HepG2 (cell line): ENCODE results near the gene IQCK. TPM values are rescaled to one million over a fixed set of nuclear protein-coding genes. Genes with fewer than 3 reads are reported as not detected.

Source experiments
- ATAC-seq: fragments of 200-7000 bp; cut with Tn5 transposase; 3 replicates; pipeline ENCODE4 v1.9.1; 2020; ENCODE audit warnings: mild to moderate bottlenecking, moderate library complexity
- BruUV-seq: library from RNA; stranded (reverse); fragments of 400-500 nt; replicated peaks from 2 replicates; lab custom pipeline; 2021; lab: Mats Ljungman, UMichigan
- CTCF ChIA-PET: fragments of 300-600 bp; formaldehyde crosslinking; extraction: SDS; loops from one replicate; lab custom pipeline; 2021; ENCODE audit warnings: low total read pairs, inconsistent platforms, low intra/inter-chr PET ratio; lab: Yijun Ruan, JAX
- POLR2A ChIA-PET: fragments of 350-600 bp; sonication (Branson Sonifier 250); formaldehyde crosslinking; loops from one replicate; lab custom pipeline; 2020; ENCODE audit warnings: antibody characterized with exemption, inconsistent platforms; lab: Yijun Ruan, JAX
- DNase-seq: peaks from one replicate; pipeline ENCODE4 v3.0.0-alpha.2; 2015; ENCODE audit warnings: low spot score
- FAIRE-seq: peaks from 3 replicates; lab custom pipeline; 2011; peaks lifted over from hg19 to GRCh38; lab: Jason Lieb, UNC
- H2AFZ ChIP-seq: one replicate; pipeline ENCODE4 v1.6.1; 2011; ENCODE audit warnings: low read length, inconsistent platforms
- H3K27ac ChIP-seq: fragments of 300-600 bp; 3 replicates; pipeline ENCODE4 v1.8.0; 2011; ENCODE audit warnings: mixed run types, mild to moderate bottlenecking, mixed read lengths, low read length, inconsistent platforms; ENCODE audit not compliant: insufficient read depth; ENCODE audit errors: extremely low read length
- H3K27me3 ChIP-seq, 2 experiments: fragments of 200-600 bp in 1 of 2; 2 replicates in 1 of 2; 3 replicates in 1 of 2; pipeline versions ENCODE4 v1.6.0 to v1.8.0; 2011; ENCODE audit warnings: low read length in 2 of 2, mild to moderate bottlenecking in 2 of 2, moderate library complexity in 2 of 2, inconsistent platforms in 1 of 2; ENCODE audit not compliant: insufficient read depth in 2 of 2, control insufficient read depth in 1 of 2
- H3K36me3 ChIP-seq, 2 experiments: fragments of 200-600 bp in 1 of 2; replicated peaks in 1 of 2; 2 replicates in 1 of 2; 3 replicates in 1 of 2; pipeline versions ENCODE4 v1.5.1 to v1.8.0; 2011; ENCODE audit warnings: low read length in 2 of 2, inconsistent platforms in 1 of 2; ENCODE audit not compliant: insufficient read depth in 2 of 2, control insufficient read depth in 1 of 2
- H3K4me1 ChIP-seq: 2 replicates; pipeline ENCODE4 v1.5.1; 2012; ENCODE audit warnings: low read length, inconsistent platforms; ENCODE audit not compliant: insufficient read depth
- H3K4me2 ChIP-seq: 2 replicates; pipeline ENCODE4 v1.6.0; 2011; ENCODE audit warnings: low read depth, low read length, inconsistent platforms
- H3K4me3 ChIP-seq, 3 experiments: fragments of 200-600 bp in 1 of 3; sonication (generic), shearing (Covaris generic) in 1 of 3; replicated peaks in 1 of 3; 2 replicates each; pipeline ENCODE4 v1.5.1; 2011 to 2016; ENCODE audit warnings: low read length in 3 of 3, inconsistent platforms in 2 of 3, low read depth in 2 of 3, mild to moderate bottlenecking in 2 of 3, control low read depth in 1 of 3, mixed read lengths in 1 of 3; ENCODE audit not compliant: insufficient read depth in 1 of 3
- H3K79me2 ChIP-seq: one replicate; pipeline ENCODE4 v1.6.1; 2011; ENCODE audit warnings: low read length, inconsistent platforms; ENCODE audit not compliant: insufficient read depth
- H3K9ac ChIP-seq: 2 replicates; pipeline ENCODE4 v1.6.0; 2011; ENCODE audit warnings: mild to moderate bottlenecking, low read depth, low read length, inconsistent platforms; ENCODE audit not compliant: insufficient read depth
- H3K9me3 ChIP-seq: 2 replicates; pipeline ENCODE4 v1.5.1; 2012; ENCODE audit warnings: mild to moderate bottlenecking, low read length
- H4K20me1 ChIP-seq: 2 replicates; pipeline ENCODE4 v1.6.0; 2011; ENCODE audit warnings: inconsistent platforms, mild to moderate bottlenecking, low read length, moderate library complexity; ENCODE audit not compliant: insufficient read depth
- AGO1 ChIP-seq: fragments of 200-400 bp; formaldehyde crosslinking; IDR thresholded peaks from 2 replicates; pipeline ENCODE4 v1.6.1; 2017; ENCODE audit warnings: mild to moderate bottlenecking, low read depth, low read length, moderate library complexity; ENCODE audit not compliant: poor library complexity, severe bottlenecking
- ATF7 ChIP-seq, 2 experiments: fragments of 450-650 bp in 1 of 2; sonication (generic) in 1 of 2; formaldehyde crosslinking in 1 of 2; IDR thresholded peaks; 2 replicates each; pipeline versions ENCODE4 v1.4.0 to v1.6.1; 2016 to 2020; ENCODE audit warnings: antibody characterized with exemption in 1 of 2, mild to moderate bottlenecking in 1 of 2, missing genetic modification reagents in 1 of 2
- MEIS2 ChIP-seq: sonication (generic); formaldehyde crosslinking; IDR thresholded peaks from 2 replicates; pipeline ENCODE4 v1.9.0; 2021; ENCODE audit warnings: mild to moderate bottlenecking, missing genetic modification reagents
- NR3C1 ChIP-seq: sonication (generic); formaldehyde crosslinking; IDR thresholded peaks from 2 replicates; pipeline ENCODE4 v1.4.0; 2020; ENCODE audit warnings: missing genetic modification reagents
- ZNF230 ChIP-seq: sonication (generic); formaldehyde crosslinking; IDR thresholded peaks from 2 replicates; pipeline ENCODE4 v1.4.0; 2020; ENCODE audit warnings: mild to moderate bottlenecking, missing genetic modification reagents
- ZNF710 ChIP-seq: sonication (generic); formaldehyde crosslinking; IDR thresholded peaks from 2 replicates; pipeline ENCODE4 v1.5.0; 2020; ENCODE audit warnings: mild to moderate bottlenecking, missing genetic modification reagents, borderline replicate concordance
- ZNF773 ChIP-seq: sonication (generic); formaldehyde crosslinking; IDR thresholded peaks from 2 replicates; pipeline ENCODE4 v1.4.0; 2020; ENCODE audit warnings: missing genetic modification reagents, borderline replicate concordance
- WGBS: methylation state at CpG from one replicate; pipeline ENCODE4 v1.1.6; 2017; ENCODE audit warnings: low lambda C conversion rate; 5-methylcytosine and 5-hydroxymethylcytosine counted together
- in situ Hi-C: cut with HindIII; loops from 2 replicates; pipeline ENCODE4 v1.10.0; 2017; ENCODE audit warnings: low pct_unique_long_range_greater_than_20kb; ENCODE audit not compliant: extremely low pct_ligation_motif_present
- intact Hi-C: fragments of 100-400 bp; cut with micrococcal nuclease; formaldehyde crosslinking; loops from one replicate; pipeline ENCODE4 v1.10.0; 2022; ENCODE audit not compliant: unreplicated experiment
- polyA plus RNA-seq, 8 experiments: library from polyadenylated mRNA; depleted of rRNA in 3 of 8; stranded (reverse) in 7 of 8; unstranded in 1 of 8; fragments of >200 nt; fragmentation: Illumina TruSeq in 4 of 8; extraction: Trizol in 4 of 8; gene quantifications; 2 replicates each; pipeline versions ENCODE4 v1.2.1 to v1.2.3, GENCODE V29; 2011 to 2016; ENCODE audit warnings: low read depth in 4 of 8, missing spikeins in 1 of 8, mixed read lengths in 1 of 8; ENCODE audit not compliant: insufficient read depth in 1 of 8
- total RNA-seq, 5 experiments: library from RNA; depleted of rRNA; stranded (reverse); fragments of >200 nt; fragmentation: Illumina TruSeq; extraction: Trizol; gene quantifications; 2 replicates each; pipeline ENCODE4 v1.2.3, GENCODE V29; 2016; ENCODE audit warnings: low read depth in 1 of 5
- TF ChIP-seq, protein P1 (sequence below): IDR thresholded peaks from 2 replicates; pipeline ENCODE4 v1.6.1; 2018; ENCODE audit warnings: missing genetic modification reagents, mild to moderate bottlenecking, missing compliant biosample characterization

The IQCK gene
- total and polyA plus RNA-seq, 2 of the 13 experiments (the other 11 are each of a cell fraction or from before 2014, with no cell fraction given): 5.1 to 7.3 TPM

DNA sequence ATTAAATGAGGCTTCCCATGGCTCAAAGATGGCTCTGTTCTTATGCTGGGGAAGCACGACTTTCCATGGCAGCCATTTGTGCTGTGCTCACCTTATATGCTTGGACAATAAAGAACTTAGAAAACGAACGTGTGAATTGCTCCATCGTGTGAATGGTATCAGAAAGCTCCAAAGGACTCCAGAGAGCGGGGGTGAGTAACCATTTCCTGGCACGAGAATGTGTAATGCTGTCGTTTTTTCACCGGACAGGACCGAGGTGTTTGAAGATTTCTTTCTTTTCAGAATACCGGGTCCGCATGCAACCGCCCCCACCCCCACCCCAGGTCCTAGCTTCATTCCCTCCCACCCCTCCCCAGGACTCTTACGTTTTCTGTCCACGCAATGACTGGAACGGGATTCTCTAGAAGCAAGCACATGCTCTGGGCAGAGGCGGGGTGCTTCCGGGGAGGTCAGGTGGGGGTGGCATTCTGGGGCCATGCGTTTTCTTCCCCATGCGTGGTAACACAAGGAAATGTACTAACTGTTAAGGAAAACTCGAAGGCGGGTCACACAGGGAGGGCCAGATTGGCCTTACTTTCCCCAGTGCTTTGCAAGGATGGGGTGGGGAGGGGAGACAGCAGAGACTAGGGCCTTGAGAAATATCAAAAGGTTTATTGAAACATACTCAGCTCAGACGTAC lies 140.4 kb downstream of the IQCK start (continued):
- no peak for TF ChIP-seq ZNF710 (CRISPR knock-in tag)

- POLR2A ChIA-PET: no interaction called here
- H3K36me3 ChIP-seq: no peaks in the 10 kb centered on the region
- H3K4me1 ChIP-seq: no peaks in the 10 kb centered on the region
- H3K27ac ChIP-seq: no peak overlapping the region
- no peaks in the 10 kb centered on the region for H4K20me1 ChIP-seq
- no peak overlapping the region for H3K4me2 ChIP-seq
- in situ Hi-C loops: no loop called here
- no peaks in the 10 kb centered on the region for H3K27me3 ChIP-seq
- no peak overlapping the region for H3K9ac ChIP-seq
- H3K79me2 ChIP-seq: no peaks in the 10 kb centered on the region
- H2AFZ ChIP-seq: no peak overlapping the region
- no peak overlapping the region for H3K4me3 ChIP-seq
- no peak for TF ChIP-seq ZNF773 (CRISPR knock-in tag)
- TF ChIP-seq MEIS2 (CRISPR knock-in tag): no peak
- peak; percentile 46; the same call in 1 of the 2 replicates for TF ChIP-seq ATF7 (IDR thresholded peaks at IDR 0.05)
- TF ChIP-seq ATF7 (CRISPR knock-in tag; IDR thresholded peaks at IDR 0.05): no peak
- TF ChIP-seq AGO1: no peak
- no peak for TF ChIP-seq ZNF230 (CRISPR knock-in tag)
- TF ChIP-seq NR3C1 (CRISPR knock-in tag): no peak
- TF ChIP-seq, protein P1, sequence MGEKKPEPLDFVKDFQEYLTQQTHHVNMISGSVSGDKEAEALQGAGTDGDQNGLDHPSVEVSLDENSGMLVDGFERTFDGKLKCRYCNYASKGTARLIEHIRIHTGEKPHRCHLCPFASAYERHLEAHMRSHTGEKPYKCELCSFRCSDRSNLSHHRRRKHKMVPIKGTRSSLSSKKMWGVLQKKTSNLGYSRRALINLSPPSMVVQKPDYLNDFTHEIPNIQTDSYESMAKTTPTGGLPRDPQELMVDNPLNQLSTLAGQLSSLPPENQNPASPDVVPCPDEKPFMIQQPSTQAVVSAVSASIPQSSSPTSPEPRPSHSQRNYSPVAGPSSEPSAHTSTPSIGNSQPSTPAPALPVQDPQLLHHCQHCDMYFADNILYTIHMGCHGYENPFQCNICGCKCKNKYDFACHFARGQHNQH (CRISPR knock-in tag): no peak
- no peak for ATAC-seq
- no TSS peak for BruUV-seq
- no peak for FAIRE-seq
- WGBS: 72% methylated on average over 9 of the region's 9 CpGs
- intact Hi-C loops: no loop called here
- DNase-seq: no peak
- CTCF ChIA-PET: no interaction called here
- no peaks in the 10 kb centered on the region for H3K9me3 ChIP-seq
These were observed 141.1 kb downstream of the IQCK start for GRCh38 chr16:19859166-19859565.
